Esophagus (tissue), 2 donors: Measurements from ENCODE around the gene PCOLCE2. TPM values are rescaled to one million over a fixed set of nuclear protein-coding genes. Genes with fewer than 3 reads are reported as not detected.

ENCODE experiments used
- H3K27ac ChIP-seq, 2 donors: one replicate each; pipeline ENCODE4 v1.5.1; 2013; ENCODE audit warnings: low read depth in 2 of 2, mild to moderate bottlenecking in 2 of 2, inconsistent platforms in 1 of 2, low read length in 1 of 2, moderate library complexity in 1 of 2
- H3K27me3 ChIP-seq, 2 donors: one replicate each; pipeline ENCODE4 v1.6.1; 2013; ENCODE audit warnings: low read length in 2 of 2, control low read depth in 1 of 2, mild to moderate bottlenecking in 1 of 2; ENCODE audit not compliant: insufficient read depth in 2 of 2, control insufficient read depth in 1 of 2
- H3K36me3 ChIP-seq, 2 donors: one replicate each; pipeline ENCODE4 v1.6.1; 2013; ENCODE audit warnings: low read length in 1 of 2; ENCODE audit not compliant: control insufficient read depth in 2 of 2, insufficient read depth in 2 of 2
- H3K4me1 ChIP-seq, 2 donors: one replicate each; pipeline ENCODE4 v1.6.1; 2013; ENCODE audit warnings: low read length in 1 of 2; ENCODE audit not compliant: control insufficient read depth in 2 of 2, insufficient read depth in 2 of 2
- H3K4me3 ChIP-seq, 2 donors: one replicate each; pipeline ENCODE4 v1.5.1; 2013; ENCODE audit warnings: low read length in 2 of 2, mild to moderate bottlenecking in 2 of 2, low read depth in 1 of 2, moderate library complexity in 1 of 2
- H3K9me3 ChIP-seq, 2 donors: one replicate each; pipeline ENCODE4 v1.6.1; 2013; ENCODE audit warnings: mild to moderate bottlenecking in 2 of 2, low read depth in 1 of 2, low read length in 1 of 2, moderate library complexity in 1 of 2; ENCODE audit not compliant: control insufficient read depth in 2 of 2, insufficient read depth in 1 of 2
- WGBS, 2 donors: extraction: QIAGEN DNeasy Blood & Tissue Kit; methylation state at CpG; one replicate each; pipeline ENCODE4 v1.1.7; 2013; 5-methylcytosine and 5-hydroxymethylcytosine counted together
- polyA plus RNA-seq, 2 donors: library from polyadenylated mRNA; stranded (reverse); fragments of 200-250 nt; gene quantifications; one replicate each; pipeline ENCODE4 v1.2.3, GENCODE V29; 2013
- donor health status: healthy with polysubstance abuse.
- donor health status: Bipolar disorder and iron deficiency.

Gene PCOLCE2
- polyA plus RNA-seq, 2 donors = 1.4 to 1.9 TPM

DNA sequence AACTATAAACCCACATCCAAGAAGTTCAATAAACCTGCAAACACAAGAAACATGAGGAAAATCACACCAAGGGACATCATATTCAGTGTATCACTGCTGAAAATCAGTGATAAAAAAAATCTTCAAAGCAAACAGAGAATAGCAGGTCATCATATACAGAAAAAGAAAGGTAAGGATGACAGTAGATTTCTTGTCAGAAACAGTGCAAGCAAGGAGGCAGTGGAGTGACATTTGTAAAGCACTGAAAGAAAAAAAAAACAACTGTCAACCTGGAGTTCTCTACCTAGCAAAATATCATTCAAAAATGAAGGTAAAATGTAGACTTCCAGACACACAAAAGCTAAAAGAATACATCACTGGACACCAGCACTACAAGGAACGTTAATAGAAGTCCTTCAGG lies 93.6 kb downstream of the PCOLCE2 start:
- Histone ChIP-seq H3K27ac (no peak overlapping the region), H3K4me1 (no peaks in the 10 kb centered on the region)
- 88 to 95% methylated on average over 1 of the region's 1 CpG for WGBS, 2 donors

GRCh38 chr3:142794508-142794907 lies 94.4 kb downstream of the PCOLCE2 start:
- H3K4me3 ChIP-seq = no peak overlapping the region
- no peaks in the 10 kb centered on the region for H3K27me3 ChIP-seq
- H3K36me3 ChIP-seq = no peaks in the 10 kb centered on the region
- no peaks in the 10 kb centered on the region for H3K4me1 ChIP-seq
- H3K9me3 ChIP-seq = no peaks in the 10 kb centered on the region
- no peak overlapping the region for H3K27ac ChIP-seq
- WGBS, 2 donors = 85 to 89% methylated on average over 4 of the region's 4 CpGs

More for the DNA sequence above, 93.6 kb downstream of the PCOLCE2 start:
- Histone ChIP-seq H3K9me3 (no peaks in the 10 kb centered on the region), H3K36me3 (no peaks in the 10 kb centered on the region), H3K4me3 (no peak overlapping the region), H3K27me3 (no peaks in the 10 kb centered on the region)

DNA sequence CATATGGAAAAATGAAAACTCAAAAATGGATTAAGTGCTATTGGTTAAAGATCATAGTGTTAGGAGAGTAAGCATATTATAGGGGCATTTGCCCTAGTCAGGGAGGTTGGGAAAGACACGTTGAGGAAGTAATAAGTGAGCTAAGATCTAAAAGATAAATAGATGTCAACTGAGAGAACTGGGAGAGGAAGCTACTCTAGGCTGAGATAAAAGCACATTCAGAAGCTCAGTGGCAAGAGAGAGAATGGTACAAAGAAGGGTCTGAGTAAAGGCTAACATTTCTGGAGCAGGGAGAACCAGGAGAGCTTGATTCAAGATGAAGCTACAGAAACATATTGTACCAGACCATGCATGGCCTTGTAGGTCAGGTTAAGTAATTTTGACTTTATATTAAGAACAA lies 101.2 kb downstream of the PCOLCE2 start:
- H3K27me3 ChIP-seq = no peaks in the 10 kb centered on the region
- H3K4me1 ChIP-seq = no peaks in the 10 kb centered on the region
- H3K9me3 ChIP-seq = peaks cover 0 to under 1% of the 10 kb centered on the region in 2 donors
- 41 to 48% methylated on average over 1 of the region's 1 CpG for WGBS, 2 donors
- no peak overlapping the region for H3K4me3 ChIP-seq
- no peak overlapping the region for H3K27ac ChIP-seq
- H3K36me3 ChIP-seq = no peaks in the 10 kb centered on the region

GRCh38 chr3:142785996-142786395 lies 102.9 kb downstream of the PCOLCE2 start:
- H3K4me1 ChIP-seq = no peaks in the 10 kb centered on the region
- no peak overlapping the region for H3K27ac ChIP-seq
- no peak overlapping the region for H3K4me3 ChIP-seq
- no peaks in the 10 kb centered on the region for H3K36me3 ChIP-seq
- H3K9me3 ChIP-seq = peaks cover 0 to 2% of the 10 kb centered on the region in 2 donors
- H3K27me3 ChIP-seq = no peaks in the 10 kb centered on the region
- 79 to 91% methylated on average over 4 of the region's 4 CpGs for WGBS, 2 donors

GRCh38 chr3:142784228-142784627 lies 104.7 kb downstream of the PCOLCE2 start:
- Histone ChIP-seq H3K36me3 (no peaks in the 10 kb centered on the region), H3K4me3 (no peak overlapping the region), H3K27me3 (no peaks in the 10 kb centered on the region), H3K4me1 (no peaks in the 10 kb centered on the region), H3K27ac (no peak overlapping the region), H3K9me3 (peaks cover 0 to 2% of the 10 kb centered on the region in 2 donors)
- 54 to 61% methylated on average over 1 of the region's 1 CpG for WGBS, 2 donors

- H3K4me1 ChIP-seq = no peaks in the 10 kb centered on the region
- peaks cover 0 to 2% of the 10 kb centered on the region in 2 donors for H3K9me3 ChIP-seq
- H3K27ac ChIP-seq = no peak overlapping the region
- H3K4me3 ChIP-seq = no peak overlapping the region
- 90 to 97% methylated on average over 2 of the region's 2 CpGs for WGBS, 2 donors
- no peaks in the 10 kb centered on the region for H3K36me3 ChIP-seq
- H3K27me3 ChIP-seq = no peaks in the 10 kb centered on the region
Measured at GRCh38 chr3:142782616-142783015, 106.3 kb downstream of the PCOLCE2 start.

- Histone ChIP-seq H3K9me3 (peaks cover 0 to 2% of the 10 kb centered on the region in 2 donors), H3K4me1 (no peaks in the 10 kb centered on the region), H3K27ac (no peak overlapping the region), H3K4me3 (no peak overlapping the region), H3K27me3 (no peaks in the 10 kb centered on the region), H3K36me3 (no peaks in the 10 kb centered on the region)
Measured at GRCh38 chr3:142779591-142779990, 109.3 kb downstream of the PCOLCE2 start.

DNA sequence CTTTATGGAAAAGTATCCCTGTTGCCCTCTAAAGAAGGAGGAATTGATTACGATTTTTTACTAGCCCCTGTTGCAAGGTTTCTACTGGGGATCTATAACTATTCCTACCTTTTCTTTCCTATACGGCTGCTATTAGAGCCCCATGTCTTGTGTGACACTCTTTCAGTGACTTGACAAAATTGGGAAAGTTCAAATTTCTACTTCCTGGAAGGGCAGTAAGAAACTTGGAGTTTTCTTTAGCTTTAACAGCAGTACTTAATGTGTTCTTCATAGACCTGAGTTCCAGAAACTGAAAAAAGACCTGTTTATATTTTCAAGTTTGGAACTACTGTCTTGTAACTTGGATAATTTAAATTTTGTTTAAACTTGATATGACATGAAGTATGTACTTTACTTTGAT lies 110.3 kb downstream of the PCOLCE2 start:
- peaks cover 0 to 2% of the 10 kb centered on the region in 2 donors for H3K9me3 ChIP-seq
- no peaks in the 10 kb centered on the region for H3K27me3 ChIP-seq
- H3K4me1 ChIP-seq = no peaks in the 10 kb centered on the region
- no peak overlapping the region for H3K4me3 ChIP-seq
- H3K27ac ChIP-seq = no peak overlapping the region
- whole genome bisulfite sequencing, 2 donors = 89 to 92% methylated on average over 2 of the region's 2 CpGs
- no peaks in the 10 kb centered on the region for H3K36me3 ChIP-seq

DNA sequence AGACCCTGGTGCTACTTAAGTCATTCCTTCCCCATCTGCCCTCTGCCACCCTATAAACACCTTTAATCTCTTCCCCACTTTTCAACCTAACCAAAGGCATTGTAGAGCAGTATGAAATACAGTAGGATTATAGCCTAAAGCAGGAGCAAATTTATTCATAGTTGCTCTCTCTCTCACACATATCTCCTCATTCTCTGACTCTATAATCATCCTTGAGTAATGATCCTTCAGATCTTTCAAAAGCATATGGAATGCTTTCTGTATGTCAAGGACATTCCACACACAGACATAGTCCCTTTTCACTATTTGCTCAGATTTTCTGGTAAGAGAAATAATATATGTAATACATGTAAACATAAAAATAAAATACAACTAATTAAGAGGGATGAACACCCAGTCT lies 111.0 kb downstream of the PCOLCE2 start:
- H3K4me3 ChIP-seq = no peak overlapping the region
- peaks cover 0 to 2% of the 10 kb centered on the region in 2 donors for H3K9me3 ChIP-seq
- H3K27ac ChIP-seq = no peak overlapping the region
- no peaks in the 10 kb centered on the region for H3K27me3 ChIP-seq
- no peaks in the 10 kb centered on the region for H3K4me1 ChIP-seq
- no peaks in the 10 kb centered on the region for H3K36me3 ChIP-seq

DNA sequence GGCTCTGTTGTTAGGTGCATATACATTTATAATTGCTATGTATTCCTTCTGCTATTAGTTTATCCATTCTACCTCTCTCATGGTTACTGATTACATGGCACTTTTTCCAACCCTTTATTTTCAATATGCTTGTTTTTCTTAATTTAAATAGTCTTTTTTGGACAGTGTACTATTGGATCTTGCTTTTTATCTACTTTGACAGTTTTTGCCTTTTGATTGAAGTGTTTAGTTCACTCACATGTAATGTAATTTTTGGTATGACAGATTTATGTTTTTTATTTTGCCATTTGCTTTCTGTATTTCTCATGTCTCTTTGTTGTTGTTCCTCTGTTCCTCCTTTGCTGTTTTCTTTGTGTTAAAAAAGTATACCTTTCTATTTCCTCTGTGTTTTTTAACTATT lies 120.5 kb downstream of the PCOLCE2 start:
- no peaks in the 10 kb centered on the region for H3K27me3 ChIP-seq
- H3K36me3 ChIP-seq = no peaks in the 10 kb centered on the region
- no peaks in the 10 kb centered on the region for H3K4me1 ChIP-seq
- H3K9me3 ChIP-seq = no peaks in the 10 kb centered on the region
- no peak overlapping the region for H3K27ac ChIP-seq
- H3K4me3 ChIP-seq = no peak overlapping the region
